Measurements from ENCODE around the gene DIPK1B.

DIPK1B gene

DNA sequence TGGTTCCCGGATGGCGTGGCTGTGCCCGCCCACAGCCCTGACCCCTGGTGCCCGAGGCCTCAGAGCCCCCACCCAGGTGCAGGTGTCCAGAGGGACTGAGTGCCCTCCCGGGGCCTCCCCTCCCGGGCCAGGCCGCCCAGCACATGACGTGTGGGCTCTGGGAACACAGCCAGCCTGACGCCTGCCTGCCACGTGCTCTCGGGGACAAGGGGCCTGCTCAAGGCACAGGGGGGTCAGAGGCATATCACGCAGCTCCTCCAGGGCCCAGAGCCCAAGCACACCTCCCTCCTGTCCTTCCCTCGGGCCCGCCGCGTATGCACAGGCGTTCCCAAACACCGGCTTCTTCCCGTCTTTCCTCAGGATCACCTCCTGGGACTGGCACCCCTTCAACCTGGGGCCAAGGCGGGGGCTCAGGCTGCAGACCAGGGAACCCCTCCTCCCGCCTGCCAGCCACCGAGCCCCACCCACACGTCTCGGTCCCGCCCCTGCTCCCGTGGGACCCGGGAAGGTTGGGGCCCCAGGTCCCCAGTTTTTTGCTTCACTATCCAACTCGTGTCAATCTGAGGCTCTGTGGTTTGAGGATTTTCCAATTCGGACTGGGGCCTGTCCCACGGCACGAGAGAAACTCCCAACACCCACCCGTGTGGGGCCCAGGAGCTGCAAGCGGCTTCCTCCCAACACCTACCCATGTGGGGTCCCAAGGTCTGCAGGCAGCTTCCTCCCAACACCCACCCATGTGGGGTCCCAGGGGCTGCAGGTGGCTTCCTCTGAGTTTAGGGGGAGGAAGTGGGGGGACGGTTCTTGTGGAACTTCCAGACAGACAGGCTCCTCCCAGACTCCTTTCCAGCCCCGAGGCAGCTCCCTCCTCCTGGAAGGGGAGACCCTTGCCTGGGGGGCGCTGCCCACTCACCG lies 28.9 kb downstream of the DIPK1B start:
- no peak for DNase-seq

- no peak for DNase-seq
Measured at GRCh38 chr9:136741883-136742571, 29.7 kb downstream of the DIPK1B start.

DNA sequence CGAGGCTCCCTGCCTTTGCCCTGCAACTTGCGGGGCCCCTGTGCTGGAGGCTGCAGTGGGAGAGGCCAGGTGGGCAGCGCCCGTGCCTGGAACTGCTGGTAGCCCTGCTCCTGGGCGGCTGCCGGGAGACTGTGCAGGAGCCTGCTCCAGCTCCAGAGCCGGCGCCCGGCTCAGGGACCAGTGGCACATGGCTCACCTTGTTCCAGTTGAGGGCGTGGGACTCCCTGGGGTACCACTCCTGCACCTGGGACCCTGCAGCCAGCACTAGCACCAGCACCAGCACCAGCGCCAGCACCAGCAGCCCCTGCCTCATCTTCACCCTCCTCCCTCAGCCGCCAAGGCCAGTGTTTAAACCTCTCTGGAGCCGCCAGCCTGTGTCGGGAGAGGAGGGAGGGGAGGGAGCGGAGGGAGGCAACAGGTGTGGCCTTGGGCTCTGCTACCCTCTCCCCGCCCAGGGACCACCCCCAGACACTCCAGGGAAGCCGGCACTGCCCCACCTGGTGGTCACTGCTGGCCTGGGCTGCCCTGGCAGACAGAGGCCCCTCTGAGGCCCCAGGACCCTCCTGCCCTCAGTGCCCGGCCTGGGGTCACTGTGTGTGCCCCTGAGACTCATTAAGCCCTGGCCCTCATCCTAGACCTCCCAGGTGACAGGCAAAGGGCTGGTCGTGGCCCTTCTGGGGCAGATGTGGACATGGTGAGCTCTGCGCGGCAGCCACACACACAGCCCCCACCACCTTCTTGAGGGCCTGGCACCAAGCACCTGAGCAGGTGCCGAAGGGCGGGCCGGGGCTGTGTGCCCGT lies 30.4 kb downstream of the DIPK1B start, which contains the start of gene LCN10:
LCN10 (minus strand) TSS at position 350 of the 801 bp plus-strand sequence; CDS start at position 313, 37 bp downstream.
- DNase-seq, result no peak

DNA sequence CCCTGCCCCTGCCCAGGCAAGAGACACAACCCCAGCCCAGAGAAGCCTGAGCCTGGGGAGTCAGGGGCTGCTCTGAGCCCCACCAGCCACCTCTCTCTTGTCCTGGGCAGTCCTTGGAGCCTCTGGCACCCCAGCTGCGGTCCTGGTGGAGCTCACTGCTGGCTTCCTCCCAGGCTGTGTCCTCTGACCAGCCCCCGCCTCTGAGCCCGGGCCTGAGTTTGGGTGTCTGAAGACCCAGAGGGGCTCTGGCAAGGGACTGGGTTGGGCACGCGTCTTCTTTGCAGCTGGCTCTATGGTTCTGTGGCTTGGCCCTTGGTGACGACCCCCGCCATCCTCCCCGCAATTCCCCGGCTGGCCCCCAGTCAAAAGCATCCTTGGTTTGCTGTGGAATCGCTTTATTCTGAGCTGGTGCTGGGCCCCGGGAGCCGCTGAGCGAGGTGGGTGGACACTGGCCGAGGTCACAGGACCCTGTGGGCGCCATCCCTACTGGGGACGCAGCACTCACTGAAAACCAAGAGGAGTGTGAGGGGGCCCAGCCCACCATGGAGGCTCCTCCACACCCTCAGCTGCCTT lies 31.4 kb downstream of the DIPK1B start:
- no peak for DNase-seq

DNA sequence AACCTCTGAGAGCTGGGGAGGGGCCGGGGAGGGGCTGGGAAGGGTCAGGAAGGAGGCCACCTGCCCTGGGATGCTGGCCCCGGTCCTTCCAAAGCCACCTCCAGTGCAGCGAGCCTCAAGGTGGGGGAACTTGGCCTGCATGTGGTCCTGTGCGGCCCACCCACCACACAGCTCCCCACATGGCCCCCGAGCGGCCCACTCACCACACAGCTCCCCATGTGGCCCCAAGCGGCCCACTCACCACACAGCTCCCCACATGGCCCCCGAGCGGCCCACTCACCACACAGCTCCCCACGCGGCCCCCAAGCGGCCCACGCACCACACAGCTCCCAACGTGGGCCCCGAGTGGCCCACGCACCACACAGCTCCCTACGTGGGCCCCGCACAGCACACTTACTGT lies 32.4 kb downstream of the DIPK1B start:
- DNase-seq, result no peak

- no peak for DNase-seq
Measured at GRCh38 chr9:136745389-136746154, 33.2 kb downstream of the DIPK1B start.

- no peak for DNase-seq
Measured at GRCh38 chr9:136746155-136746490, 33.8 kb downstream of the DIPK1B start.

DNA sequence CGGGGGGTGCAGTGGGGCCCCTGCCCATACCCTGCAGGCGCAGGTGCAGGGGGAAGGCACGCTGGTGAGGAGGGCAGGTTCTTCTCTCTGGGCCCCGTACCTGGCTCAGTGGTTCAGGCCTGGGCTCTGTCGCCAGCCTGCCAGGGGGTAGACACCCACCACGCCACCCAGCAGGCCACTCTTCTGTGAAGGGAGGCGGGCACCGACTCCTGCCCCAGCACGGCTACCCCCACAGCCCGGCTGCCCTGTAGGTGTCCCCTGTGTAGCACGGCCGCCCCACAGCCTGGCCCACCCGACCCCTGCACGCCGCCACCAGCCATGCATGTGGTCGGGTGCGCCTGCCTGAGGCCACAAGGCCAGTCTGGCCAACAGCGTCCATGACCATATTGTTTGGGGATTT lies 34.2 kb downstream of the DIPK1B start:
- no peak for DNase-seq

DNA sequence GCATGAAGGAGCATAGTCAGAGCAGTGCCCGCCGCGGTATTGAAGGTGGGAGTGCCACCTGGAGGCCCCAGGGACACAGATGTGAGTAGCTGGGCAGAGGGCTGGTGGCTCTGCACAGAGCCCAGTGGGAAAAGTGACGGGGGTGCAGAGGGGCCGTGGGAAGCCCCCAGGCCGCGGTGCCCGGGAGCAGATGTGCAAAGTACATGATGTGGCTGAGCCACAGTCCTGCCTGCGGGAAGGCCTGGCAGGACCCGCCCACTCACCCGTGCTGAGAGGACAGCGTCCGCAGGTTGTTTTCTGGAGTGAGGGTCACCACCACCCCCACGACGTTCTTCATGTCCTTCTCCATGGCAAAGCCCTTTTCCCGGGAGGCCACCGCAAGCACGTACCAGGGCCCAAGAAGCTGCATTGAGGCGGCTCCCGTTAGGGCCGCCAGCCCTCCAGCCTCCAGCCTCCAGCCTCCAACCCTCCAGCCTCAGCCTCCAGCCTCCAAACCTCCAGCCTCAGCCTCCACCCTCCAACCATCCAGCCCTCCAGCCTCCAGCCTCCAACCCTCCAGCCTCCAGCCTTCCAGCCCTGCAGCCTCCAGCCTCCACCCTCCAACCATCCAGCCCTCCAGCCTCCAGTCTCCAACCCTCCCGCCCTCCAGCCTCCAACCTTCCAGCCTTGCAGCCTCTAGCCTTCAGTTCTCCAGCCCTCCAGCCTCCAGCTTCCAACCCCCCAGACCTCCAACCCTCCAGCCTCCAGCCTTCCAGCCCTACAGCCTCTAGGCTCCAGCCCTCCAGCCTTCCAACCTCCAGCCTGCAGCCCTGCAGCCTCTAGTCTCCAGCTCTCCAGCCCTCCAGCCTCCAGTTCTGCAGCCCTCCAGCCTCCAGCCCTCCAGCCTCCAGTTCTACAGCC lies 35.0 kb downstream of the DIPK1B start:
- no peak for DNase-seq

DNA sequence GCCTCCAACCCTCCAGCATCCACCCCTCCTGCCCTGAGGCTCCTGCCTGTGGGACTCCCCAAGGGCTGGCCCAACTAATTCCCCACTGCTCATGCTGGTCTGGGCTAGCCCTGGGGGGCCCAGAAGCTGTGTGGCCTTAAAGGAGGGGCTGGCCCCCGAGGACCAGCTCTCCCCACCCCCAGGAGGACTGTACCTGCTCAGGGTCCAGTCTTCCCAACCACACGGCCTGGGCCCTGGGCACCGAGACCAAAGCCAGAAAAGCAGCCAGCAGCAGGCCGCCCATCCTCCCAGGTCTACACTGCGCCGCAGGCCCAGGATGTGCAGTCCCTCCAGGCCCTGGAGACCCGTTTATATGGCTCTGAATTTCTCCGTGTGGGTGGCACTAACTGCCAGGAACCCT lies 35.8 kb downstream of the DIPK1B start, which contains the start of gene LCN6:
LCN6 (minus strand) TSS at position 325 of the 400 bp plus-strand sequence; CDS start at position 283, 42 bp downstream.
- DNase-seq, result no peak

DNA sequence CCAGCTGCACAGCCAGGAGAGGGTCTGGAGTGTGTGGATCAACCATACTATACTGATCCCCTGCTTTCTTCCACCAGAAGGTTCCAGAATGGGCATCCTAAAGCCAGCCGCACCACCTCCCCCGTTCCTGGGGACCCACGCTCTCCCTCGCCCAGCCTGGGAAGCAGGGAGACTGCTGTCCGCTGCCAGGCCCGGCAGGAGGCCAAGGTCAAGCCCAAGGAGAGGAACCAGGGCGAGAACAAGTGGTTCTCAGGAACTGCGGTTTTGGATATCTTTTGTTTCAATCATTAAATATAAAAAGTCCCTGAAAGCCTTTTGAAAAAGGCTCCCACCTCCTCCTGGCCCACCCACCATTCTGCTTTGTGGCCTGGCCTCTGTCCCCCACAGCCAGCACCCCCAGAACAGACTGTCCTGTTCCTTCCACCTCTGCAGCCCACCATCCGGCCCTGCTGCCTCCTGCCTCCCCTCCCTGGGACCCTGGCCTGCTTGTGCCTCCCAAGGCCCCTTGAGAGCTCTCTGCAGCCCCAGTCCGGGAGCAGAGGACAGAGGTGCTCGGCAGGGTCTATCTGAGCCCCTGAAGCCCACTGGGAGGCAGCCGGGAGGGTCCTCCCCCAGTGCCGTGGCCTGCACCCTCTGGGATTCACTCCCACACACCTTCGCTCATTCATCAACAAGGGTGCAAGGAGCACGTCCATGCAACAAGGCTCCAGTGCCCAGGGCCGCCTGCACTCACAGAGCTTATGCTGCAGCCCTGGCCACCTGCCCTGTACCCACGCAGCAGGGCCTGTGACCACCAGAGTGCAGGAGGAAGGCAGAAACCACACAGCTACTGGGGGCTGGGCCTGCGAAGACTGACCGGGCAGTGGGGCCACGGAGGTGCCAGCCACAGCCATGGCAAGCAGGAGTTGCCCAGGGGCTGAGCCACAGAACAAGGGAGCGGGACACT lies 36.6 kb downstream of the DIPK1B start:
- DNase-seq, result no peak

DNA sequence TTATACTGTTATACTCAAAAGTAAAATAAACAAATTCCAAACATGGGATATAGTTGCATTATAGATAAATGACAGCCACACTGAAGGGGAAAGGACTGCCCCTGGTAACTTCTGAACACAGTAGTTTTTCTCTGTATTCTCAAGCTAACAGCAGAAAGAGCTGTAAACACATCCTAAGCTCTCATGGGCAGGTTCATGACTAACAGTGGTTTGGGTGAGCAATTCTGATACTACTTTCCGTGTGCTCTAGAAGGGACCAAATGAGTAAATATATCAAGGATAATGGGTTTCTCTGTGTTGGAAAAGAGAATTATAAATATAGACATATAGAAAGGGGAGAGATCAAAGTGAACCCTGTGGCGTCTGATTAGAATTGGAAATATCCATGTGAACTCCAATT lies 38.2 kb downstream of the DIPK1B start:
- DNase-seq, result no peak

DNA sequence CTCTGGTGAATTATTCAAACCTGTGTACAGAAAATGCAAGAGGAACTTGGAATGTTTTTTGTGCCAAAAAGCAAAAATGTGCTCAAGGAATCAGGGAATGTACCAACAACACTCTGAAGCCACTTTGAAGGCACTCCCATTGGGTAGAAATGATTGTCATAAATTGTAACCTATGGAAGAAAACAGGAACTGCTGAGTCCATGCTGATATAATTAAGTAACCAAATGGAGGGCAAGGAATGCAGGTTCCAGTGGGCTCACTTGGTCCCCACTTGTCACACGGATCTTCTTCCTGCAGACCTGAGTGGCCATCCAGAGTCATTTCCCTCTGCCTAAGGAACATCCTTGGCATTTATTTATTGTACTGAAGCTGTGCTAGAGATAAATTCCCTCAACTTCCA lies 38.9 kb downstream of the DIPK1B start:
- DNase-seq, result no peak

DNA sequence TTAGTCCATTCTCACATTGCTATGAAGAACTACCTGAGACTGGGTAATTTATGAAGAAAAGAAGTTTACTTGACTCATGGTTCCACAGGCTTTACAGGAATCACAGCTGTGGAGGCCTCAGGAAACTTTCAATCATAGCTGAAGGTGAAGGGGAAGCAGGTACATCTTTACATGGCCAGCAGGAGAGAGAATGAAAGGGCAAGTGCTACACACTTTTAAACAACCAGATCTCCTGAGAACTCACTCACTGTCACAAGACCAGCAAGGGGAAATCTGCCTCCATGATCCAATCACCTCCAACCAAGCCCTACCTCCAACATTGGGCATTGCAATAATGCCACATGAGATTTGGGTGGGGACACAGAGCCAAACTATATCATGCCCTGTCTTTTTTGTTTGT lies 39.4 kb downstream of the DIPK1B start:
- DNase-seq, result no peak

- no peak for DNase-seq
Measured at GRCh38 chr9:136753371-136754058, 41.1 kb downstream of the DIPK1B start.

DNA sequence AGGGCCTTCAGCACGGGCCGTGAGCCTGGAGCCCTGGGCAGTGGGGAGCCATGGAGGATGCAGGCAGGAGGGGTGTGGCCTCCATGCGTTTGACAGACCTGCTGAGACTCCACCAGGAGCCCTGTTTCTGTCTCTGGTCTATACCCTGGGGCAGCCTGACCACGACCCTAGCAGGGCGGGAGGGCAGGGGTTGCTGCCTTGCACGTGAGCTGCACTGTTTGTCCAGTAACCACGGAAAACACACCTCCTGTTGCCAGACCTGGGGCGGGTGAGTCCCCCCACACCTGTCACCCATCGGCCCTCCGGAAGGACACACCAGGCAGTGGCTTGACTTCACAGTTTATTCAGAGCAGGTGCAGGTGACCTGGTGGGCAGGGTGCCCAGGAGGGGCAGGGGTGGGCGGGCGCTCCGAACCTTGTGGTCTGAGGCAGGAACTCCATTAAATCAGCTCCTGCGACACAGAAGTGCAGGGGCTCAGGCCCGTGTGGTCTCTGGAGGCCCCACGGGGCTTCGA lies 41.7 kb downstream of the DIPK1B start:
- DNase-seq, result no peak

DNA sequence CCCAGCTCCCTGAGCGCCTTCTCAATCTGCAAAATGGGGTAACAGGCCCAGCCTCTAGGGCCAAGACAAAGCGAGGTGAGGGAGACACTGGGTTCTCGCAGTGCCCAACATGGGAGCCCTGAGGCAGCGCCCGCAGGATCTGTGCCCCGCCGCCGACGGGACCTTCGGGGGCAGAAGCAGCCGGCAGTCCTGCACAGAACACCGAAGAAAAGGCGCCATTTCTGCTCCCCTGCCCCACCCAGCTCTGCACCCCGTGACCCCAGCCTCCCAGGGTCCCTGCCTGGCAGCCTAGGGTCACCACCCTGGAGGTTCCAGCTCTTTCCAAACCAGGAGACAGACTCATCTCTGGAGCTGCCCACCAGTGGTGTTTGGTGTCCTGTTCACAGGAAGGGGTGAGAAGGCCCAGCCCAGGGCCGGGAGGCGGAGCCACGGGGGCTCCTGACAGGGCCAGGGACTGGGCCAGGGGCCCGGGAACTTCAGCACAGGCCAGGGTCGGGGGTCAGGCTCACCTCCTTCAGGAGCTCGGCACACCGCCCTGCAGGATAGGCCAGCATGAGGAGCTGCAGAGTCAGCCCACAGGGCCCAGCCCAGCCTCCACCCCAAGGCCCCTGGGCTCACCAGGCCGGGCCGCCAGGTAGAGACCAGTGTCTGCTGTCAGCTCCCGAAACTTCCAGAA lies 42.4 kb downstream of the DIPK1B start:
- no peak for DNase-seq
